Mucosa of rectum (tissue), 2 donors: ENCODE results near the gene CHRNE.
"Not testable (repeated sequence)": the region's sequence is repeated elsewhere in the genome, so short reads cannot be mapped to it uniquely, and the experiment has no call there.

Source experiments
- H3K27ac ChIP-seq, 2 donors: one replicate each; pipeline ENCODE4 v1.7.0; 2013; ENCODE audit warnings: inconsistent platforms in 2 of 2, low read depth in 2 of 2, low read length in 2 of 2
- H3K27me3 ChIP-seq, 2 donors: one replicate each; pipeline ENCODE4 v1.7.0; 2013; ENCODE audit warnings: low read length in 2 of 2; ENCODE audit not compliant: control insufficient read depth in 2 of 2, insufficient read depth in 2 of 2
- H3K36me3 ChIP-seq, 2 donors: one replicate each; pipeline ENCODE4 v1.7.0; 2013; ENCODE audit warnings: low read length in 2 of 2; ENCODE audit not compliant: control insufficient read depth in 2 of 2, insufficient read depth in 2 of 2
- H3K4me1 ChIP-seq, 2 donors: one replicate each; pipeline ENCODE4 v1.7.0; 2013; ENCODE audit warnings: low read length in 2 of 2, mild to moderate bottlenecking in 1 of 2; ENCODE audit not compliant: control insufficient read depth in 2 of 2, insufficient read depth in 2 of 2
- H3K4me3 ChIP-seq, 2 donors: one replicate each; pipeline ENCODE4 v1.7.0; 2013; ENCODE audit warnings: low read length in 2 of 2
- H3K9ac ChIP-seq, 2 donors: one replicate each; pipeline ENCODE4 v1.7.0; 2013; ENCODE audit warnings: low read length in 2 of 2, low read depth in 1 of 2, mild to moderate bottlenecking in 1 of 2
- H3K9me3 ChIP-seq, 2 donors: one replicate each; pipeline ENCODE4 v1.7.0; 2013; ENCODE audit warnings: low read length in 2 of 2; ENCODE audit not compliant: control insufficient read depth in 2 of 2
- donor health status: healthy.
- donor health status: Normal muscosa, but diverticular disease.

Gene CHRNE

GRCh38 chr17:4908301-4908700 is 5.4 kb upstream of the CHRNE start:
- no peaks in the 10 kb centered on the region for H3K36me3 ChIP-seq
- H3K4me1 ChIP-seq, result peaks cover 10 to 12% of the 10 kb centered on the region in 2 donors
- H3K9me3 ChIP-seq, result no peaks in the 10 kb centered on the region
- H3K9ac ChIP-seq, result peak overlapping the region in 1 of 2 donors; percentile 42
- peak overlapping the region in 1 of 2 donors; percentile 50 for H3K27ac ChIP-seq
- peaks cover 0 to 8% of the 10 kb centered on the region in 2 donors for H3K27me3 ChIP-seq
- H3K4me3 ChIP-seq, result no peak overlapping the region

GRCh38 chr17:4906642-4907041 is 3.7 kb upstream of the CHRNE start:
- H3K27me3 ChIP-seq, H3K9ac ChIP-seq, H3K27ac ChIP-seq, H3K36me3 ChIP-seq, H3K9me3 ChIP-seq, H3K4me3 ChIP-seq: not testable (repeated sequence)
- peaks cover 15 to 19% of the 10 kb centered on the region in 2 donors for H3K4me1 ChIP-seq

GRCh38 chr17:4902540-4902939 is 358 bp downstream of the CHRNE start:
- Histone ChIP-seq H3K27ac (peak overlapping the region in 1 of 2 donors; percentile 44), H3K4me3 (no peak overlapping the region), H3K9me3 (no peaks in the 10 kb centered on the region), H3K9ac (no peak overlapping the region), H3K36me3 (no peaks in the 10 kb centered on the region), H3K27me3 (peaks cover 4 to 13% of the 10 kb centered on the region in 2 donors), H3K4me1 (peaks cover 21 to 29% of the 10 kb centered on the region in 2 donors)

- no peaks in the 10 kb centered on the region for H3K9me3 ChIP-seq
- H3K4me3 ChIP-seq, result no peak overlapping the region
- peaks cover 21 to 29% of the 10 kb centered on the region in 2 donors for H3K4me1 ChIP-seq
- peak overlapping the region in 1 of 2 donors; percentile 43 for H3K27ac ChIP-seq
- peaks cover 4 to 13% of the 10 kb centered on the region in 2 donors for H3K27me3 ChIP-seq
- no peak overlapping the region for H3K9ac ChIP-seq
- H3K36me3 ChIP-seq, result peaks cover 1 to 6% of the 10 kb centered on the region in 2 donors
Observed at GRCh38 chr17:4901648-4902344, 1.1 kb downstream of the CHRNE start.

GRCh38 chr17:4901108-4901647 is 1.7 kb downstream of the CHRNE start:
- Histone ChIP-seq H3K4me3 (peak overlapping the region in 1 of 2 donors; percentile 80), H3K36me3 (peaks cover 7 to 12% of the 10 kb centered on the region in 2 donors), H3K27me3 (peaks cover 4 to 13% of the 10 kb centered on the region in 2 donors), H3K27ac (peak overlapping the region in 1 of 2 donors; percentile 1), H3K9me3 (no peaks in the 10 kb centered on the region), H3K9ac (no peak overlapping the region), H3K4me1 (peaks cover 21 to 29% of the 10 kb centered on the region in 2 donors)

GRCh38 chr17:4900231-4901107 is 2.4 kb downstream of the CHRNE start:
- peaks cover 21 to 29% of the 10 kb centered on the region in 2 donors for H3K4me1 ChIP-seq
- peak overlapping the region; percentile 69 to 80 for H3K4me3 ChIP-seq
- H3K9me3 ChIP-seq, result no peaks in the 10 kb centered on the region
- H3K27me3 ChIP-seq, result peaks cover 4 to 13% of the 10 kb centered on the region in 2 donors
- H3K36me3 ChIP-seq, result peaks cover 15 to 19% of the 10 kb centered on the region in 2 donors
- no peak overlapping the region for H3K9ac ChIP-seq
- peak overlapping the region in 1 of 2 donors; percentile 1 for H3K27ac ChIP-seq

- H3K36me3 ChIP-seq, result peaks cover 23 to 28% of the 10 kb centered on the region in 2 donors
- H3K27ac ChIP-seq, result peak within 1 kb of the TSS in 1 of 2 donors; percentile 1
- H3K9ac ChIP-seq, result peak within 1 kb of the TSS; percentile 72 to 74
- peak within 1 kb of the TSS; percentile 69 to 80 for H3K4me3 ChIP-seq
- peaks cover 21 to 29% of the 10 kb centered on the region in 2 donors for H3K4me1 ChIP-seq
- peaks cover 4 to 9% of the 10 kb centered on the region in 2 donors for H3K27me3 ChIP-seq
- H3K9me3 ChIP-seq, result no peaks in the 10 kb centered on the region
Observed at GRCh38 chr17:4899341-4900230, 3.3 kb downstream of the CHRNE start, which contains the start of gene C17orf107. TSS of gene C17orf107 (plus strand) at chr17:4899536. CDS start at chr17:4899763, 227 bp downstream.

- Histone ChIP-seq H3K27me3 (peaks cover 4 to 5% of the 10 kb centered on the region in 2 donors), H3K27ac (no peak overlapping the region), H3K36me3 (peaks cover 30 to 34% of the 10 kb centered on the region in 2 donors), H3K4me1 (peaks cover 21 to 29% of the 10 kb centered on the region in 2 donors), H3K9me3 (no peaks in the 10 kb centered on the region), H3K9ac (peak overlapping the region; percentile 28 to 72), H3K4me3 (peak overlapping the region; percentile 69 to 80)
Observed at GRCh38 chr17:4898927-4899326, 4.0 kb downstream of the CHRNE start.

- Histone ChIP-seq H3K27me3 (peaks cover 4 to 5% of the 10 kb centered on the region in 2 donors), H3K4me1 (peaks cover 18 to 27% of the 10 kb centered on the region in 2 donors), H3K9ac (no peak overlapping the region), H3K27ac (no peak overlapping the region), H3K4me3 (peak overlapping the region in 1 of 2 donors; percentile 7), H3K9me3 (no peaks in the 10 kb centered on the region), H3K36me3 (peaks cover 36 to 40% of the 10 kb centered on the region in 2 donors)
Observed at GRCh38 chr17:4898351-4898750, 4.5 kb downstream of the CHRNE start.
